Measurements from ENCODE around the gene RPL7A.
"Not testable (repeated sequence)": the region's sequence is repeated elsewhere in the genome, so short reads cannot be mapped to it uniquely, and the experiment has no call there.

Gene RPL7A

DNA sequence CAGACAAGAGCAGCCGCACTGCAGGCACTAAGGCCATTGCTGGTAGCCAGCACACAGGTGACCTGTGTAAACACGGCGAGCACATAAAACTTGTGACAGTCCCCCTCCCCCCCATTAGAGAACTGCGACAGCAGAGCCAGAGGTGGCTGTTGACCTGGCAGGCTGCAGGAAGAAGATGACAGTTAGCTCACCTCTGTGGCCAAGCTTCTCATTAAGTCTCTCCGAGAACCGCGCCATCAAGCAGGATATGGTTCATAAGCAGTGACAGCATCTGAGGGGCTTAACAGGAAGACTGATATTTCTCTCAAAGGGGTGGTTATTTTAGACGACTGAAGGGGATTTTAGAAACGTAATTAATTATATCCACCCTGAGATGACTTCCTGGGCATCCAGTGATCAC lies 22.7 kb downstream of the RPL7A start:
- DNase-seq, result no peak

DNA sequence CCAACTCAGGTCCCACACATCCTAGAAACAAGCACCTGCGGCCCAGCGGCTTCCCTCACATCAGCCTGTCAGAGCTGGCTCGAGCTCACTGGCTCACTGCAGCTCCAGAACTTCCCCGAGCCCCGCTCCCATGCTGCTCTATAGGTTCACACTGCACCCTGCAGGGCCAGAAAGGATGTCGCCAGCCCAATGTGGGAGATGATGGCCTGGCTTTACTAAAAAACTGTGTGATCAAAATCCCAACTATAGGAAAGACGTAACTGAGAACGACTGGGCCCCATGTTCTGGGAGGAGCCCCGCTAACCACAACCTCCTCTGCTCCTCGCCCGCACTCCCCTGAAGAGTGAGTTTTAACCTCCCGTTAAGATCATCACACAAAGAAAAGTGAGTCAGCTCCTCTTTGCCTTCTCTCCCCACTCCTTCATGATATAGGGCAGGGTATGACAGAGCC lies 23.3 kb downstream of the RPL7A start:
- no peak for DNase-seq

DNA sequence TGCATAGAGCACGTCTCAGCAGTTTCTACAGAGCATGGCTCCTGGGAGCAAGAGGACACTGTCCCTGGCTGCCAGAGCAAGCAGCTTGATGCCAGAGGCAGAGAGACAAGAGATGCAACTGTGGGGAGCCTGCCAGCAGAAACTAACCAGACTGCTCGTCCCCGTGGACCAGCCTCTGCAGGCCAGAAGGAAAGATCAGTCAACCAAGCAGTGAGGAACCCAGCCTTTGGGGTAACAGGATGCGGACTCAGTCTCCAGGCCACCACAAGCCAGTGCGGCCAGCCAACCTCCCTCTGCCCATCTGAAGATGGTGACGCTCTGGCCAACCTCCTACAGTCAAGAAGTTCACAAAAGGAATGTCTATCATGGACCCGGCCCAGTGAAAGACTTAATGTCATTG lies 24.1 kb downstream of the RPL7A start:
- no peak for DNase-seq

DNA sequence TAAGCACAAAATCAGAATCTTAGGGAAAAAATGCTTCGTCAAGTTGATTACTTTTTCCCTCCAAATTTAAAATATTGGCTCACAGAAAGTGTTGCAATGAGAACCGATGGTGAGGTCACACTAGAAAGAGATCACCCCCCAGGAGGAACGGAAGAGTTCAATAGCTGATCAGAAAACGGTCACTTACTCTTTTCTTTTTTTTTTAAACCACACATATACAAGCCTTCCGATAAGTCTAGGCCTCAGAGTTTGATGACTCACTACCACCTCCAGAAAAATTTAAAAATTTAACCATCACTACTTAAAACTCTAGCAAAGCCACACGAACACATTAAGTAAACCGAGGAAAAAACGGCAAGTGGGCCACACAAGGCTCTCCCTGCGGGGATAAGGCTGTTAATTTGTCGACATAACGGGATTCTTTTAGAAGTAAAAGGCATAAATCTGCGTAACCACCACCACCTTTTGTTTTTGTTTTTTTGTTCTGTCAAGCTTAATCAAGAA lies 26.6 kb downstream of the RPL7A start:
- no peak for DNase-seq

DNA sequence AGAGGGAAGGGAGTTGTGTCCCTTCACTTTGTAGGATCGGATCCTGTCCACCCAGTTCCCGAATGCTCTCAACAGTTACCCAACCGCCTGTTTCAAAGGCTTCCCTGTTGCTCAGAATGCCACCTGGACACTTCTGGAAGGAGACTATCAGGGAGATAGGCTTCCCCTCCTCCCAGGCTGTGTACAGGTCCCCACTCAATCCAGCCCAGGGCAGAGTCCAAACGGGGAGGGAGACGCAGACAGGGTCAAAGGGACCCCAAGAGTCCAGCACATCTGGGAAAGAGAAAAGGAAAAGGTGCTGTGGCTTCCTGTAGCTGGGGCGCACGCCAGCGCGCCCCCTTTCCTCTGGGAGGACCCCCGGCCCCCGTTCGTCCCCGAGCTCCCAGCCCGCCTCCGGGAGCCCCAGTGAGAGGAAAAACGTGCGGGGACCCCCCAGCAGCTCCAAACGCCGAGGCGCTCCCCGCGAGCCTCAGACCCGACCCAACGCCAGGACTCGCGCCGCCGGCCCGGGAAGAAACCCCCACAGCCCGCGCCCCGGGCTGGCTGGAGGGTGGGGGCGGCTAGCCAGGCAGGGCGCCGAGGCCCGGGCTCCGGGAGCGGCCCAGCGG lies 27.2 kb downstream of the RPL7A start:
- DNase-seq, result peak; percentile 63

DNA sequence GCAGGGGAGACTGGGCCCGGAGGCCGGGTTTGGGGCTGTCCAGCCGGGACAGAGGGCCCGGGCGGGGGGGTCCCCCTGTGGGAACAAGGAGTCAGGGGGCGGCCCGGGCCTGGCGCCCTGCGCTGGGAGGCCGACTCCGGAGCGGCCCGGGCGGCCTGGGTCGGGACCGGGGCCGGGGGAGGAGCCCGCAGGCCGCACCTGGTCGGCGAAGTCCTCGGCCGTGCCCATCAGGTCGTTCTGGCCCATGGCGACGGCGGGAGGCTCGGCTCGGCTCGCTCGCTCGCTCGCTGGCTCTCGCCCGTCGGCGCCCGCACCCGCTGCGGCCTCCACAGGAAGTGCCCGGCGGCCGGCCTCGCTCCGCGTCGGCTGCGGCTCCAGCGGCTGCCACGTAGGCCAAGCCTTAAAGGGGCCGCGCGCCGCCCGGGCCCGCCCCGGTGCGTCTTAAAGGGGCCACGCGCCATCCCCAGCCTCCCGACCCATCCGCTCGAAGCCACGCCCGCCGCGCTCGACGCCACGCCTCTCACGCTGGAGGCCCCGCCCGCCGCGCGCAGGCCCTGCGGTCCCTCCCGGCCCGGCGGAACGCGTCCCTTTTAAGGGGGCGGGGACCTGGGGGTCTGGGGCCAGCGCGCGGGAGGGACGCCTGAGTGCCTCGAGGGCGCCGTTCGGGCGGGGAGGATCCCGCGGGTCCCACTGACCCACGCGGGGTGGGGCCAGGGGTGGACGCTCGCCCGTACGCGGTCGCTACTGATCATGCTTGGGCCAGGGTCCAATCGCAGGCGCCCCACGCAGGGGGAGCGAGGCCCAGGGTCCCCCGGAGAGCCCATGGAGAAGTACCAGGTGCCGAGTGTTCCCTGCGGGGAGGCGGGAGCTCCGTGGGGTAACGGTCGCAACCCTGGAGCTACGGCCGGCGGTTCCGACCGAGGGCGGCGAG lies 28.0 kb downstream of the RPL7A start, which contains the start of the genes STKLD1 and SURF4:
Gene STKLD1, plus strand, starts transcription at position 643 of the 931 bp plus-strand sequence. Its CDS starts 108 bp downstream, at position 751.
Gene SURF4, minus strand, starts transcription at position 337 of the 931 bp plus-strand sequence. Its CDS starts 91 bp downstream, at position 246.
- DNase-seq, result peak; percentile 98

DNA sequence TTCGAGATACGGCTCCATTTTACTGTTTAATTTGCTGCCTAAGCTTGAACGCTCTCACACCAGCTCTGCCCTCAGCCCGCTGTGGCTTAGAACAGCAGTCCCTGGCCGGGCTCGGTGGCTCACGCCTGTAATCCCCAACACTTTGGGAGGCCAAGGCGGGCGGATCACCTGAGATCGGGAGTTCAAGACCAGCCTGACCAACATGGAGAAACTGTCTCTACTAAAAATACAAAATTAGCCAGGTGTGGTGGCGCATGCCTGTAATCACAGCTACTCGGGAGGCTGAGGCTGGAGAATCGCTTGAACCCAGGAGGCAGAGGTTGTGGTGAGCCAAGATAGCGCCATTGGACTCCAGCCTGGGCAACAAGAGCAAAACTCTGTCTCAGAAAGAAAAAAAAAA lies 29.3 kb downstream of the RPL7A start:
- DNase-seq, result not testable (repeated sequence)

DNA sequence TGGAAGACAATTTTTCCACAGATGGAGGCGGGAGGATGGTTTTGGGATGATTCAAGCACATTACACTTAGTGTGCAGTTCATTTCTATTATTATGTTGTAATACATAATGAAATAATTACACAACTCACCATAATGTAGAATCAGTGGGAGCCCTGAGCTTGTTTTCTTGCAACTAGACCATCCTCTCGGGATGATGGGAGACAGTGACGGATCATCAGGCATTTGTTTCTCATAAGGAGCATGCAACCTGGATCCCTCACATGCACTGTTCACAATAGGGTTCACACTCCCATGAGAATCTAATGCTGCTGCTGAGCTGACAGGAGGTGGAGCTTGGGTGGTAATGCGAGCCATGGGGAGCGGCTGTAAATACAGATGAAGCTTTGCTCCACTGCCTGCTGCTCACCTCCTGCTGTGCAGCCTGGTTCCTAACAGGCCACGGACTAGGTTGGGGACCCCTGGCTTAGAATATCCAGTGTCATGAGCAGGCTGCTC lies 29.8 kb downstream of the RPL7A start:
- no peak for DNase-seq

DNA sequence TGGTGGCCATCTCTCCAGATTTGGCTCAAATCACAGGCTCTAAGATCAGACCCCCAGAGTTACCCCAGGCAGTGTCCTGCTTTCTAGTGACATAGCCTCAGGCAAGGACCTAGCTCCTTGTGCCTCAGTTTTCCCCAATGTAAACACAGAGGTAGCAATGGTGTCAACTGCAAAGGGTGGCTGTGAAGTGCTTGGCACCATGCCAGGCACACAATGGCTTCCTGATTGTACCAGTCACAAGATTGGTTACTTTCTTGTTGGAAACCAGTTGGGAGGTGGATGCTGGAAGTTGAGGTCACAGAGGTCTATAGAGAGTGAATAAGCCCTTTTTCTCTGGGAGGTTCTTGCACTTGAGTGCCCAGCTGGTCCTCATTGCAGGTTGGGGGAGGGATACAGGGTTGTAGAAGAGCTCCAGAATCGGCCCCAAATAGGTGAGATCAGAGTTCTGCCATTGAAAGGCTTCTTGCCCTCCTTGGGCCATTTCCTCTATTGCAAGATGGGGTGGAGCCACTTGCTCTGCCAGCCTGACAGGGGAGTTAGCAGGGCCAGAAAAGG lies 30.5 kb downstream of the RPL7A start:
- DNase-seq, result no peak

DNA sequence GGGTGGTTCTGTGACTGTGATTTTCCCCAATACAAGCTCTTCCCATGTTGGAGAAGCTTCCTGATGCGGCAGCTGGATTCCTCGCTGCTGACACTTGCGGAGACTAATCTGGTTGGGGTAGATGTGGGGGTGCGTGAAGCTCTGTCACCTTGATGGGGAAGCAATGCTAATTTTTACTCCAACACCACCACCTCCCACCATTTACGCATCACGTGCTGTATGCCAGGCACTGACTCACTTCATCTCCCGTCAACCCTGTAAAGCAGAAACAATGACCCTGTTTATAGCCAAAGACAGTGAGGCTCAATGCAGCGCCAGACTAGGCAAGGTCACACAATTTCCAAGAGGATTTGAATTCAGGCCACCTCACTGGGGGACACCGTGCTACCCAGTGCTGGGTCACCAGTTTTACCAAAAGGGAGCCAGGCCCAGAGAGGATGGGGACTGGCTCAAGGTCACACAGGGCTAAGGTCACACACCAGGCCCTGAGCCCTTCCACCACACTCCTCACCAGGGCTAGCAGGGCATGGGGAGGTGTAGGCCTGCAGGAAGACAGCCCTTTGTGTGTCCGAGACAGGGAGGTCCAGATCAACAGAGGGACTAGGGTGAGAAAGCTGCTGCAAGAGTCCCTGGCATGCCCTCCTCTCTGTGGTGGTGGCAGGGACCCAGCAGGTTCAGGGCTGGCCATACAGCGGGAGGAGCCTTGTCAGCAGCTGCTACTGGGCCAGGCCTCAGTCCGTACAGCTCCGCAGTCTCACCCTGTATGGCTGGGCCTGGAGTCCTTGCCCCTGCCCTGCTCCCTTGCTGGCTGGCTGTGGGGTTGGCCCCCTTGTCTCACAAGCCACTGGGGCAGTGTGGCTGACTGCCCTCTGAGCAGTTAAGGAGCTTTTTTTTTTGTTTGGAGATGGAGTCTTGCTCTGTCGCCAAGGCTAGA lies 31.4 kb downstream of the RPL7A start:
- no peak for DNase-seq

DNA sequence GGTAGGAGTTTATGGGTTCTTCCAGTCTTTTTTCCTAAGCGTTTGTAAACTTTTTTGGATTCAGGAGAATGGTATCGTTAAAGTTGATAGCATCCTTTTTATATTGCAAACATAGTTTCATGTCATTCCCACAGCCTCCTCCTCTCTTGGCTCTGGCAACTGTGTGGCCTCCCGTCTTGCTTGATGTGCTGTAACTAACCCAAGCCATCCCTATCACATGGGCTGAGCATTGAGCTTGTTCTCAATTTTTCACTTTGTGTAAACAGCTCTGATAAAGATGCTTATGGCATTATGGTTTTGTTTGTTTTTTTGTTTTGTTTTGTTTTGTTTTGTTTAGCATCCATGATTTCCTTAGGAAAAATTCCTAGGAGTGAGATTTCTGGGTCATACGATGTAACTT lies 32.7 kb downstream of the RPL7A start:
- DNase-seq, result no peak

DNA sequence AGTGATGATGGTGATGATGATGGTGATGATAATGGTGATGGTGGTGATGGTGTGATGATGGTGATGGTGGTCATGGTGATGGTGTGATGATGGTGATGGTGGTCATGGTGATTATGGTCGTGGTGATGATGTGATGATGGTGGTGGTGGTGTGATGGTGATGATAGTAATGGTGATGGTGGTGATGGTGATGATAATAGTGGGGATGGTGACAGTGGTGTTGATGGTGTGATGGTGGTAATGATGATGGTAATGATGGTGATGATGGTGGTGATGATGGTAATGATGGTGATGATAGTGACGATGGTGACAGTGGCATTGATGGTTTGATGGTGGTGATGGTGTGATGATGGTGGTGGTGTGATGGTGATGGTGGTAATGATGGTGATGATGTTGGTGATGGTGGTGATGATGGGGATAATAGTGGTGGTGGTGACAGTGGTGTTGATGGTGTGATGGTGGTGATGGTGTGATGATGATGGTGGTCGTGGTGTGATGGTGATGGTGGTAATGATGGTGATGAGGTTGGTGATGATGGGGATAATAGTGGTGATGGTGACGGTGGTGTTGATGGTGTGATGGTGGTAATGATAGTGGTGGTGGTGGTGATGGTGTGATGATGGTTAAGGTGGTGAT lies 34.6 kb downstream of the RPL7A start:
- DNase-seq, result no peak

DNA sequence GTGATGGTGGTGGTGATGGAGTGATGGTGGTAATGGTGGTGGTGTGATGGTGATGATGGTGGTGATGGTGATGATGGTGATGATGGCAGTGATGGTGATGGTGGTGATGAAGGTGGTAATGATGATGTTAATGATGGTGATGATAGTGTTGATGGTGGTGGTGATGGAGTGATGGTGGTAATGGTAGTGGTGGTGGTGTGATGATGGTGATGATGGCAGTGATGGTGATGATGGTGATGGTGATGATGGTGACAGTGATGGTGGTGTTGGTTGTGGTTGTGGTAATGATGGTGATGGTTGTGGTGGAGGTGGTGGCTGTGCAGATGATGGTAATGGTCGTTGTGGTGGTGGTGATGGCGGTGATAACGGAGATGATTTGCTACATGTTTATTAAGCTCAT lies 35.4 kb downstream of the RPL7A start:
- no peak for DNase-seq

DNA sequence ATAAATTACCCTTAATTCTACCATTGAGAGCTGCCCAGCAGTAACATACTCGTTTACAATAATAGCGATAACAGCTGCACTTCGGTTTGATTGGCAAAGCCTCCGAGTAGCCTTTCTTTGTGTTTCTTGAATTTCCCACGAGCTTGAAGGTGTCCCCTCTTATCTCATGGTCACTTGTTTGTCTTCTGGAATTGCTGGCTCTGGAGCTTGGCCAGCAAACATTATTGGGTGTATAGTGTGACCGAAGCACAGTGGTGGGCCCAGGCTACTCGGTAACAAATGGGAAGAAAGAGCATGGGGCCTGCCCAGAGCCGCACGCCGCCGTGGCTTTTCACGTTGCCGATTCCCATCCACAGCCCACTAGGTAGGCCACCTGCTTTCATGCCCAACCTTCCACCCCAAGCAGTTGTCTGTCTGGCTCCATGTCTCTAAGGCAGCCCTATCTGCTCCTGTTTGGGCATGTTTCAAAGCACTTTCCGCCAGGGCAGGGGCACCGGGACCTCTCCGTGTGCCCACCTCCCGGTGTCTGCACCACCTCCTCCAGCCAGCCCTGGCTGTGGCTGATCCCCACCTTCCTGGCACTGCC lies 36.8 kb downstream of the RPL7A start:
- DNase-seq, result no peak

DNA sequence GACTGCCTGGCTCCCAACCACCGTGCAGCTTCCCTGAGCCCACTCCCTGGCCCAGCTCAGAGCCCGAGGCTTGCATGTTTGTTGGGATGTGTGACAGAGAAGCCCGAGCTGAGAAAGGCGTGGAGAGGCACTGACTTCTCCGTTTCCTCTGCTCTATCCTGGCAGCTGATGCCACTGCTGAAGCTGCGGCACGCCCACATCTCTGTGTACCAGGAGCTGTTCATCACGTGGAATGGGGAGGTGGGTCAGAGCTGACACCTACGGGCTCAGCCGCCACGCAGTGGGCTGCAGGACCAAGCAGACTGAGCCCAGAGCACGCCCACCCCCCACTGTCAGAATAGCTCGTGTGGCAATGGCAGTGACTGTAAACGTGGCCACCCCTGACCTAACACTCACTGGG lies 37.4 kb downstream of the RPL7A start:
- no peak for DNase-seq

DNA sequence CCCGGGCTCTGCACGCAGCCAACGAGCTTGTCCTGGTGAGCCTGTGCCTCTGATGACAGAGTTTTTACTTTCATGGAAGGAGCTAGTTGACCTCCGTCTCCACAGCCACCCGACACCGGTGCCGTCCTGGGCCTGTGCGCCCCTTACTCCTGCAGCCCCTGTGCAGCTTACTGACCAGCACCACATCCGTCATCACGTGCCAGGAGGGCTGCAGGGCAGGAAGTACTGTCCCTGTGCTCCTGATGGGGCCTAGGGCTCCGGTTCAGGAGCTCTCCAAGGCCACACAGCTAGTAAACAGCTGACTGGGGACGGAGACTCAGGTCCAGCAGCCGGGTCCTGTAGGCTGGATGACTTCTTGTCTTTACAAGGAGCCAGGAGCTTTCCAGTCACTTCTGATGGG lies 38.3 kb downstream of the RPL7A start:
- DNase-seq, result no peak

DNA sequence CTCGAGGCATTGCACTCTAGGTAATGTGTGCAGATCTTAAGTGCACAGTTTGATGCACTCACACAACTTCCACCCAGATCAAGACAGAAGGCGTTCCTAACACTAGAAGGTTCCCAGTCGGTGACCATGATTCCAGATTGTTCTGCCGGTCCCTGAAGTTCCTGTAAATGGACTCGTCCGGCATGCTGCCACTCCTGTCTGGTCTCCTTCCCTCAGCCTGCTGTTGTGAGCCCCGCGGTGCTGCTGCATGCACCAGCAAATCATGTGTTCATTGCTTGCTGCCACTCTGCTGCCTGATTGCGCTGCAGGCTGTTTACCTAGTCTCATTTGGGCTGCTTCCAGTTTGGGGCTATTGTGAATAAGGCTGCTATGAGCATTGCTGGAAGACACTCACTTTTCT lies 39.7 kb downstream of the RPL7A start:
- DNase-seq, result no peak

DNA sequence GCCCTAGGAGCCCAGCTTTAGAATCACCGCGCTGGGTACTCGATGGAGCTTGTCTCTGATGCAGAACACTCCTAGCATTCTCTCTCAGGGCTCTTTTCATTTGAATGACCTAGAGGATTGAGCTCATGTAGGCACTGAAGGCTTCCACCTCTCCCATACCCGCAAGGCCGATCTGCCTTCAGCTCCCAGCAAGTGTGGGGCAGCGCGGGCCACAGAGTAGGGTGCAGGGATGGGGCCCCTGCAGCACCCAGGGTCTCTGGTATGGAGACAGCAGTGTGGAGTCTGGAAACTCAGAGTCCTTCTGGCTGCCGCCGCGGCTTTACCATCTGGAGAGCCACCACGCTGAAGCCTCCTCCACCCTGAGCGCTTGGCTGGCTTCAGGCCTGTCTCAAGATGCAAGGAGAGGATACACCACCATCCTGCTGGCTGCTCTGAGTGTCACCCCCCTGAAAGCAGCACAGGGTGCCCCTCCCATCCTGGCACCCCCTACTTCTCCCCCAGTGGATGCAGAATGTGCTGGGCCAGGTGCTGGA lies 41.1 kb downstream of the RPL7A start:
- DNase-seq, result no peak

DNA sequence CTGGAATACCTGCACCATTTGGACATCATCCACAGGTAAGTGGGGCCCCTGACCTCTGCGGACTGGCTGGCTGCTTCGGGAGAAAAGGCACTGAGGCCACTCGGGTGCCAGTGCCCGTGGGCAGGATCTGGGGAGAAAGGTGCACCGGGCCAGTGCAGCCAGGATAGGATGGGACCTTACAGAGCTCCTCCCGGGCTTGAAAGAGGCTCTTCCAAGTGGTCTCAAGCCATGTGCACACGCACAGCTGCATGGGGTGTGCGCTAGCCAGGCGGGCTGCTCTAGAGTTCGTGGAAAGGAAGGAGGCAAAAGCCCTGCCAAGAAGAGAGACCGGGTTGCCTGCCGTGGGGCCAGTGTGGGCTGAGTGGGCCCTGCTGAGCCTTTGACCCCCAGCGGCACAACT lies 41.5 kb downstream of the RPL7A start:
- no peak for DNase-seq

DNA sequence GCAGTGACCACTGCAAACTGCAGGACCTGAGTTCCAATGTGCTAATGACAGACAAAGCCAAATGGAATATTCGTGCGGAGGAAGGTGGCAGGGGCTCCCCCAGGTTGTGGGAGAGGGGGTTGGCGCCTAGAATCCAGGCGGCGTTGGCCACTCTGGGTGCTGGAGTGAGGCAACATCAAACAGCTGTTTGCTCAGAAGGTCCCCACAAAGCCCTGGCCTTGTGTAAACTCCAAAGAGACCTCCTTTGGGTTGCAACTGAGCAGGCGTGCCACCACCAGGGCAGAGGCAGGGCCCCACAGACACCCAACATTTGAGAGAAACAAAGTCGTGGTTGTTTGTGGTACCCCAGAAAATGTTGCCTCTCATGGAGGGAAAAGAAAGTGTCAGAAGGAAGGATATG lies 42.7 kb downstream of the RPL7A start:
- no peak for DNase-seq

DNA sequence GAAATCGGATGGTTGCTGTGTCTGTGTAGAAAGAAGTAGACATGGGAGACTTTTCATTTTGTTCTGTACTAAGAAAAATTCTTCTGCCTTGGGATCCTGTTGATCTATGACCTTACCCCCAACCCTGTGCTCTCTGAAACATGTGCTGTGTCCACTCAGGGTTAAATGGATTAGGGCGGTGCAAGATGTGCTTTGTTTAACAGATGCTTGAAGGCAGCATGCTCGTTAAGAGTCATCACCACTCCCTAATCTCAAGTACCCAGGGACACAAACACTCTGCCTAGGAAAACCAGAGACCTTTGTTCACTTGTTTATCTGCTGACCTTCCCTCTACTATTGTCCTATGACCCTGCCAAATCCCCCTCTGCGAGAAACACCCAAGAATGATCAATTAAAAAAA lies 43.4 kb downstream of the RPL7A start:
- not testable (repeated sequence) for DNase-seq

Measured in eye (tissue), 1 donor.